GM12801 (cell line): ENCODE data around the gene SLC25A1.

Experiments
- TF ChIP-seq, protein P1 (sequence below): IDR thresholded peaks from one replicate; pipeline ENCODE4 v1.5.1; 2011; ENCODE audit warnings: control low read depth; ENCODE audit not compliant: insufficient read length; ENCODE audit errors: extremely low read depth

SLC25A1 gene

DNA sequence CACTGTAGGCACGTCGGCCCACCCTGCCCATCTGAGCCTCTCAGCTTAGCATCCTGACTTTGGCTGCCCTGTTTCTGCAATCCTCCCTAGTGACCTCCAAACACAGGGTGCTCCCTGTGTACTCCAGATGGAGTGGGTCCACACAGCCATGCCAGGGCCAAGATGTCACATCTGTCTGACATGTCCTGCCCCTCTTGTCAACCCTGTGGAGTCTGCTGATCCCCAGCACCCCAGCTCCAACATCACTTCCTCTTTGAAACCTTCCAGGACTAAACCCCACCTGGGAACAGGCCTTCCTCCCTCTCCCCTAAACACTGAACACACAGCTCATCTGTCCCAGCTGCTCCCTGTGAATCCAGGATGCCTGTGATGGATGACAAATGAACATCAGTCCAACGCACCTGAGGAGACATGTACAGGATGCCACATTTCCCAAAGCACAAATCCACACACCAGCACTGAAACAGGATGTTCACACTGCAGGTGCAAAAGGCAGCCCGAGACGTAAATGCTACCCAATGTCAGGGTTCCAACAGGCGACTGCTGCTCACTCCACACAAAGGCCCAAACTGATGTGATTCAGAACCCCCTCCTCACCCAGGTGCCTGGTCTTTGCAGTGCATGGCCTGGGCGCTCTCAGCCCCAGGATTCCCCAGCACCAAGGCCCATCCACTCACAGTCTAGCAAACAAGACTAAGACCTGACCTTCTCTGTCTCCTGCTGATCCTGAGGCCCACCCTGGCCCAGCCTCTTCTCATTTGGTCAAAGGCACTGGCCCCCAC is 49.4 kb downstream of the SLC25A1 start:
- TF ChIP-seq, protein P1, sequence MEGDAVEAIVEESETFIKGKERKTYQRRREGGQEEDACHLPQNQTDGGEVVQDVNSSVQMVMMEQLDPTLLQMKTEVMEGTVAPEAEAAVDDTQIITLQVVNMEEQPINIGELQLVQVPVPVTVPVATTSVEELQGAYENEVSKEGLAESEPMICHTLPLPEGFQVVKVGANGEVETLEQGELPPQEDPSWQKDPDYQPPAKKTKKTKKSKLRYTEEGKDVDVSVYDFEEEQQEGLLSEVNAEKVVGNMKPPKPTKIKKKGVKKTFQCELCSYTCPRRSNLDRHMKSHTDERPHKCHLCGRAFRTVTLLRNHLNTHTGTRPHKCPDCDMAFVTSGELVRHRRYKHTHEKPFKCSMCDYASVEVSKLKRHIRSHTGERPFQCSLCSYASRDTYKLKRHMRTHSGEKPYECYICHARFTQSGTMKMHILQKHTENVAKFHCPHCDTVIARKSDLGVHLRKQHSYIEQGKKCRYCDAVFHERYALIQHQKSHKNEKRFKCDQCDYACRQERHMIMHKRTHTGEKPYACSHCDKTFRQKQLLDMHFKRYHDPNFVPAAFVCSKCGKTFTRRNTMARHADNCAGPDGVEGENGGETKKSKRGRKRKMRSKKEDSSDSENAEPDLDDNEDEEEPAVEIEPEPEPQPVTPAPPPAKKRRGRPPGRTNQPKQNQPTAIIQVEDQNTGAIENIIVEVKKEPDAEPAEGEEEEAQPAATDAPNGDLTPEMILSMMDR: no peak

DNA sequence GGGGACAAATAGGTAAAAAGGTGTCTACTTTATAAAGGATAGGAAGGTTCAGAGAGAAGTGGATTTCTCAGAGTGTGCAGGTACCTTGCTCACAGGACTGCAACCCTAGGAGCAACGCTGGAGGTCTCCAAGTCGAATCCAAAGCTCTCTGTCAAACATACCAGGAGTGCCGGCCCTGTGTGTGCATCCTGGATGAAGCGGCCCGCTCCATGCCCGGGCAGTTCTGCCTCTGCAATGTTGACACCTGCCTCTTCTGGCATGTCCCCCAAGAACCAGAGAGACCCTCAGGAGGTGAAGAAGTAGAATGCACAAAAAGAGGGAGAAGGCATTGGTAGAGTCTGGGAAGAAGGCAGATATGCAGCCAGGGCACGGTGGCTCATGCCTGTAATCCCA is 50.5 kb downstream of the SLC25A1 start:
- TF ChIP-seq, protein P1: no peak

DNA sequence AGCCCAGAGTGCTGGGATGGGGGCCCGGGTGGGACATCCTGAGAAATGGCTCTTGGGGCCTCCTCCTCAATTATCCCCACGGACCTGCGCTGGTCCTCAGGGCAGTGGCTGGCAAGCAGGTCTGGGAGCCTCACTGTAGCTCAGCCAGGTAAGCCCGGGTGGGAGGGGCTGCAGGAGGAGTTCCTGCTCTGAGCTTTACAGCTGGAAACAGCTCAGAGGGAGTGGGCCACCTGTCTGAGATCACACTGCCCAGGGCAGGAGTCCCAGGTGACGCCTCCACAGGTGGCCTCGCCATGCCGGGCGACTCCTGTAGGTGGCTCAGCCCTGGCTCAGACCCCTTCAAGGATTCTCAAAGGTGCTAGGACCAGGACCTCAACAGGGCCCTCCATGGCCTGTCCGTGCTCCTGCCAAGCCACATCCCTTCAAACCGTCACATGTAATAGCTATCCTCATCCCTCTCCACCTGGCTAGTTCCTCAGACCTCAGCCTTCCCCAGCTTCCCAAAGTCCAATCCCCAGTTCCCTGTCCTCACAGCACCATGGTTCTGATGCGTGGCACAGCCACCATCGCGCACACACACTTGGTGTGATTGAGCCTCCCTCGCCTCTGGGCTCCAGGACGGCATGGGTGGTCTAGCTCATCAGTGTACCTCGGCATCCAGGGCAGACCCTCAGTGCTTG is 51.1 kb downstream of the SLC25A1 start:
- TF ChIP-seq, protein P1: no peak

DNA sequence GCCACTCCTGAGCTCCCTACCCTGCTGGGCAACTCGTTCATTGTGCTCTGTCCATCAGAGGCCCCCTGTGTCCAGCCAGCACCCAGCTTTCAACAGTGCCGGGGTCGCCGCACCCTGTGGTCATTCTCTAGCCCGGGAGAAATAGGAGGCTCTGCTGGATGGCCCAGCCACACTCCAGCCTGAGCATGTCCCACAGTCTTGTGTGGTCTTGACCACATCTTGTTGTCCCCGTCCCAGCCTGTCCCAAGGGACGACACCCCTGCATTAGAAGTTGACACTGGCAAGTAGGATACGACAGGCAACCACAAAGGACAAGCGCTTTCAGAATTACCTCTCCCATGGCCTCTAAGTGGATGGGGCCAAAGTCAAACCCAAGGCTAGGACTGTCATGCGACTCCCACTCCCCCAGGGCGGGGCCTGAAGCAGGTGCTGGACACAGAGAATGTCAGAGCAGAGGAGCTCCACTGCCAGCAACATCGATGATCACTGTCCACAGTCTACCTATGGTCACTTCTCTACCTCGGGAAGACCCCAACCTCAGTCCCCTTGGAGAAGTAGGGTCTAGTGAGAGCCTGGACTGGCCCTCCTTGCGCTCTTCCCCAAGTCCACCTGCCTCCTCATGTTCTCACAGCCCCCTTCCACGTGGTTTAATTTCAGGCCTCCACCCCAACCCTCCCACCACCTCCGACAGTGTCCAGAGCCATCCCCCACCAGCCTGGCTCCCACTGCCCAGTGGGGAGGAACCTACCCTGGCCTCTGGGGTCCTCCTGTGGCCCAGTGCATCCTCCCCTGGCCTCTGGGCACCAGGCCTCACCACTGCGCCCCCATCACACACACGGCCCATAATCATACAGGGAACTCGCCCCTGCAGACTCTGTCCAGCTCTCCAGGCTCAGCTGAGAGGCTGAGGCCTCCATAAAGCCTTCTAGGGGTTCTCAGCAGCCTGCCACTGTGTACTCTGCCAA is 51.9 kb downstream of the SLC25A1 start:
- TF ChIP-seq, protein P1: no peak
